Activated CD8-positive, alpha-beta memory T cell treated with anti-CD3 and anti-CD28 coated beads, Interleukin-2, amount 50 U/mL, for 48 hours (primary cell): ENCODE measurements around the gene UMAD1.

Experiments
- DNase-seq: peaks from one replicate; pipeline ENCODE4 v3.0.0-alpha.2; 2020

UMAD1 gene

GRCh38 chr7:7640221-7641128 lies at the start of gene UMAD1:
UMAD1 (plus strand) TSS chr7:7640752; CDS start chr7:7673372, 32,620 bp downstream.
- peak; percentile 93 for DNase-seq

GRCh38 chr7:7595451-7595850 lies 45.1 kb upstream of the UMAD1 start:
- no peak for DNase-seq

DNA sequence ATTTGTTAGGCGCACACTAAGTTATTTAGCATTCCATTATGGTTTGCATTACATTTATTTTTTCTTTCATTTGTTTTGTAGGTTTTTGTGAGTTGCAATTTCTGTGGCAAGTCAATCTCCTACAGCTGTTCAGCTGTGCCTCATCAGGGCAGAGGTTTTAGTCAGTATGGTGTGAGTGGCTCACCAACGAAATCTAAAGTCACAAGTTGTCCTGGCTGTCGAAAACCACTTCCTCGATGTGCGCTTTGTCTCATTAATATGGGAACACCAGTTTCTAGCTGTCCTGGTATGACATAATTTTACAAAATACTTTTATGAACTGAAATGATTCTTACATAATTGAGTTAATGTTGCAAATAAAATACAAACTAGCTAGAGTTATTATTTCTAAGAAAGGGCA lies 44.4 kb upstream of the UMAD1 start:
- no peak for DNase-seq

GRCh38 chr7:7607010-7607409 lies 33.5 kb upstream of the UMAD1 start:
- no peak for DNase-seq

DNA sequence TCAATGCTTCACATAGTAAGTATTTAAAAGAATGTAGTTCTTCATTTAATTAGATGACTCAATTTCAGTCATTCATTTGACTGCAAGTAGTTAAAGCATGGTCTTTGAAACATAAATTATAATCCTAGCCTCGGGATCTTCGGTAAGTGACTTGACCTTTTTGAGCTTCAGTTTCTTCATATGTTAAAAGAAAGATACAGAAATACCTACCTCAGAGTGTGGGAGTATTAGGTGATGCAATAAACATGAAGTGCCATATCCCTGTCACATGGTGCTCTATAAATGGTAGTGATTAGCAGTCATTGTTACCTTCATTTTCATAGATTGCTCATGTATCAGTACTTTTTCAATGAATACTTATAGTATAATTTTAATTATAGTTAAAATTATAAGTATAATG lies 31.2 kb upstream of the UMAD1 start:
- no peak for DNase-seq

DNA sequence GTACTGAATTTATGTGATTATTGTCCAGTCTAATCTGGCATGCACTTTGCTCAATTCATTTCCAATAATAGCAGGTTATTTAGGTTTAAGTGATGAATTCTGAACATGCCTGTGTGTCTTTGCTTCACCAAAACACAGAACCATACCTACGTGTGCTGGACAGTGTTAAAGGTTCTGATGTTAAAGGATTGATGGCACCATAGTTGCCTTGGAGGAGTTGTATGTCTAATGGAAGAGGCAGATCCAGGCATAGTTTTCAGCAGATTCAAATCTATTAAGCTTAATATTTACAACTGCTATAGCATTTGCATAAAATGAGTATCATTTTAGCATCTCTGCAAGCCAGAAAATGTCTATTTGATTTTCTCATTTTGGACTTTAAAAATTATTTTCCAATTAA lies 28.0 kb upstream of the UMAD1 start:
- DNase-seq, result no peak

DNA sequence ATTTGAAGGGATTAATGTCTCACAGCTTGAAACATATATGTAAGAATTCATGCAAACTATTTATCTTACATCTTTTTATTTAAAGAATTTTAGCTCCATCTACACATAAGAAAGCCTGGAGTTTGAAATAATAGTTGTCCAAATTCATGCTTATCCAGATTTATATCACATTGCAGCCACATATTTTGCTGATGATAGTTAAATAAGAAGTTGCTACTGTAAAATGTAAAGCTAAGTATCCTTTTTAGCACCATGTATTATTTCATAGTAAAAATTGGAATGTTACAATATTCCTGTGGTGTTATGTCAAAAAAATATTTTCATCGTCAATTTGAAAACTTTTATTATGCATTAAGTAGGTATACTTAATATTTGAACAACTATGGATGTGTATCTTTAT lies 27.3 kb upstream of the UMAD1 start:
- DNase-seq, result no peak

- no peak for DNase-seq
Measured at GRCh38 chr7:7614018-7614741, 26.4 kb upstream of the UMAD1 start.

DNA sequence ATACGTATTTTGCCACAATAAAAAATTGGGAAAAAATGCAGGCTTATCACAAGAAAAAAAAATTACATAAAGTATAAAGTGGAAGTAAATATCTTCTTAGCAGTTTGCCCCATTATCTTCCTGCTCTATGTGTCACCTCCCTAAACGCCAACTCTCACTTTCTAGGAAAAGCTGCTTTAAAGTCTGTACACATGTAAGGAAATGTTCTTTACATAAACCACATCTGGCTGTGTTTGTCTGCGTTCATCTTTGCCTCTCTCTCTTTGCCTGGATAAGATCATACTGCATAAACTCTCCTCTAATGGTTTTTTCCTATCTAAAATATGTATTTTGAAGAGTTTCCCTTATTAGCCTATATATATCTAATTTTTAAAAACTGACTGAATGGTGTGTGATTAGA lies 23.0 kb upstream of the UMAD1 start:
- no peak for DNase-seq

- DNase-seq, result no peak
Measured at GRCh38 chr7:7618410-7618809, 22.1 kb upstream of the UMAD1 start.

DNA sequence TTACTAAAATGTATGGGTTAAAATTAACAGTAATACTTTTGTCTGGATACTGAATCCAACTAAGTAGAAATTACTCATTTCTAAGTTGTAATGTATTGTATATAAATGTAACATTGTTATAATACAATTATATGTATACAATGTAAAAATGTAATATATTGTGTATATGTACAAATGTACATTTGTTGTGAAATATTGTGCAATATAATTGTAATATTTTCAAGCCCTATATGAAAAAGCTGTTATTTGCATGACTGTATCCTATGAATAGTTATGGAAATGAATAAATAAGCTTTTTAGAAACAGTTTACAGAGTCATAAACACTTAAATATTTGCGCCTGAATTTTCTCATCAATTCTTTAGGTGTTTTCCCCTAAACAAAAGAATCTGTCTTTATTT lies 20.3 kb upstream of the UMAD1 start:
- no peak for DNase-seq

DNA sequence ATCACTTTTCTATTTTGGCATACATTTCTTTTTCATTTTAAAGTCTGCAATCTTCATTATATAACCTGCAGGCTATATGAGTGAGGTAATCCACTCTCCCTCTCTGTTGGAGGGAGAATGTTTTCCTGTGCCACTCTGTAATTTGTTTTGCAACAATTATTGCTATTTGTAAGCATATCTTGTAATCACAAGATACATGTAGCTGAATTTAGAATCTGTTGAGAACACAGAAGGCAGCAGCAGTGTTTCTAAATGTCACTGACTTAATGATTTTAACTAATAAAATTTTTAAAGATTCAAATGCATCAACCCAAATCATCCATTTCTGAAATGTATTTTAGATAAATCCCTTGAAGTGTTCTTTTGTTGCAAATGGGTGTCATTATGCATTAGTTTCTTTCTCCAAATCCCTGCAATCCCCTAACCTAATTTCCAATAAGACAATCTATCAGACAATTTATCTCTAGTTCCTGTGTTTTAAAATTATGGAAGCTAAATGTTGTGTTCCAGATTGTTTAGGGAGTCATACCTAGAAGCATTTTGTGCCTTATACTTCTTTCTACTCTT lies 19.8 kb upstream of the UMAD1 start:
- DNase-seq, result no peak

GRCh38 chr7:7628476-7628875 lies 12.1 kb upstream of the UMAD1 start:
- DNase-seq, result no peak

GRCh38 chr7:7630626-7631329 lies 9.8 kb upstream of the UMAD1 start:
- DNase-seq, result no peak

GRCh38 chr7:7639421-7639820 lies 1.1 kb upstream of the UMAD1 start:
- DNase-seq, result no peak

DNA sequence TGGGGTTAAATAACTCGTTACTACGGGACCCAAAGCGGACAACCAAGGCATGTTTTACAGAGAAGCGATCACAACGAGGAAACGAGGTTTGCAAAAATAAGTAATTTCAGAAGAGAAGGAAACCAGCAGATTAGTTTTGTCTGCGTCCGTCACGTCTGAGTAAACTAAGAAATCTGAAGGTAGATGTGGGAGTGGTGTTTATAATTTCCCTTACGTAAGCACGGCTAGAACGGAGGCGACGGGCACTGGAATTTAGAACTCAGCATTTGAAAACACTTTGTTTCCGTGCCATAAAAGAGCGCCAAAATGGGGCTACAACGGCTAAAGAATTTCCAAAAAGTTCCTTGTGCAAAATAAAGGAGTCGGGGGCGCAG lies 718 bp upstream of the UMAD1 start:
- DNase-seq, result no peak

- peak; percentile 70 for DNase-seq
Measured at GRCh38 chr7:7641129-7641663, 644 bp downstream of the UMAD1 start.

- no peak for DNase-seq
Measured at GRCh38 chr7:7642081-7642480, 1.5 kb downstream of the UMAD1 start.

DNA sequence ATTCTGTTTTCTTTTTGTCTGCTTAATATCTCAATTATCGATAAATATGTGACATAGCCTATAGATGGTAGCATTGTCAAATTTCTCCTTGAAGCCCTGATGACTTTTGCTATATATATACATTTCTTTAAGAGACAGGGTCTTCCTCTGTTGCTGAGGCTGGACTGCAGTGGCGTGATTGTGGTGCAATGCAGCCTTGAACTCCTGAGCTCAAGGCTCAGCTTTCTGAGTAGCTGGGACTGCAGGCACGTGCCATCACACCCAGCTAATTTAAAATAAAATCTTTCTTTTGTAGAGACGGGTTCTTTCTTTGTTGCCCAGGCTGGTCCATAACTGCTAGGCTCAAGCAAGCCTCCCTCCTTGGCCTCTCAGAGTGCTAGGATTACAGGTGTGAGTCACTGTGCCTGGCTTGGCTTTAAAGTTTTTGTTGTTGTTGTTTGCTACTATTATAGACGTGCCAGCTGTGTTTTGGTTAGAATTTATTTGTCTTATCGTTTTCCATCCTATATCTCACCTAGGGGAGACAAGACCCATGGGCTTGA lies 7.0 kb downstream of the UMAD1 start:
- no peak for DNase-seq

GRCh38 chr7:7650682-7651206 lies 10.2 kb downstream of the UMAD1 start:
- DNase-seq, result no peak

DNA sequence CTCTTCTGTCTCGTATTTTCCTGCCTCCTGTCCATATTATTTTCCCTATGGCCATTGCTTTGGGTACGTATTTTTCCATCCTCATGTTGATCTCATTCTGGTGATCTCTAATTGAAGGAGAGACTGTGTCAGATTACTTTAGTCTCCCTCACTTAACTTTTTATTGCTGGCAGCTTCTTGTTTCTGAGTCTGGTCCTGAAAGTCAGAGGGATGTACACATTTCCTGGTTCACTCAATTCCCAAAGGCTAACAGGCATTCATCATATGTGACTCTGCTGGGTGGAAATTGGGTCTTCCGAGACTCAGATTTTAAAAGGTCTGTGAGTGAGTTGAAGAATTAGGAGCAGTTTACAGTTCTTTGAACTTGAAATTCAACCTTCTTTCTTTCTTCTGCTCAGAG lies 10.9 kb downstream of the UMAD1 start:
- no peak for DNase-seq

DNA sequence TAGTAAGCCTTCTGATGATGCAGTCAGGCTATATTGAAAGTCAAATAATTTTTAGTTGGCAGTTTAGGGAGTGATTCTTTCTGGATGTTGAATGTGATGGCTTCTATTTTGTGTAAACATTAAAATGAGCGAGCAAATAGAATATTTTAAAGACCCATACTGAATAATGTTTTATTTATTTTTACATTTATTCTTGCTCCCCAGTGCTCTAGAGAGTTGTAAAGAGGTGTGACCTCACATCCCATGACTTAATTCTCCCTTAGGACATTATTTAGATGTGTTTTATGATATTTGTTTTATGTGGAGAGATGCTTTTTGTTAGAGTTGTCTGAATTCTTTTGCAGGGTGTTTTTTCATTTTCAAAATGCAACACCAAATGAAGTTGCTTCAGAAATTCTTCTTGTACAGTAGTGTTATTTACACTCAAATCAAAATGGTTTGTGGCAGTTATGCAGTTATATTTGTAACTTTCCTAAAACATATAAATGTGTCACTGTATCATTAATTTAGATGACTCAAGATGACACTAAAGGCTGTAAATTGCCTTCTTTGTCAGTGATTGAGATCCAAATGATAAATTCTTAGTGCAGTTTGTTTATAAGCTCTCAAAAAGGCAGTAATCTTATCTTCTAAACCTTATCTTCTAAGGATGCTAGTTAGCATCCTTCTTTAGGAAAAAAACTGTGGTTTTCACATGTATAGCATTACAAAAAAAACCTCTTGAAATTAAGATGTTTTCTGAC lies 12.4 kb downstream of the UMAD1 start:
- DNase-seq, result no peak
